ENCODE measurements around the gene ZBTB45.

The ZBTB45 gene

DNA sequence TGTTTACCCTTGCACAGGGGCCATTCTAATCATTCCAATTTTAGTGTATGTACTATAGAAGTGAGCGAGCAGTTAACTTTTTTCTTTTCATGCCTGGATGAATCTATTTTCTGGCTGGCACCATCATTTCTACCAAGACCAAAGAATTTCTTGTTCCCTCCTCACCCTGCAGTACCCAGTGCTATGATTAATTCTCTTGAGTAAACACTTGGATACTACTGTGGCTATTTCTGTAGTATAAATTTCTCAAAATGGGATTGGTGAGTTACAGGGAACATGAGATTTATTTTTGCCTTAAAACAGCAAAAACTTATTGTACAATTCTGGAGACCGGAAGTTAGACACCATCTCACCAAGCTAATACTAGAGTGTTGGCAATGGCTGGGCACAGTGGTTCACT is 35.8 kb downstream of the ZBTB45 start:
- no peak for DNase-seq (ENCODE audit: extremely low read depth, low read depth)
- TF ChIP-seq, protein P1, sequence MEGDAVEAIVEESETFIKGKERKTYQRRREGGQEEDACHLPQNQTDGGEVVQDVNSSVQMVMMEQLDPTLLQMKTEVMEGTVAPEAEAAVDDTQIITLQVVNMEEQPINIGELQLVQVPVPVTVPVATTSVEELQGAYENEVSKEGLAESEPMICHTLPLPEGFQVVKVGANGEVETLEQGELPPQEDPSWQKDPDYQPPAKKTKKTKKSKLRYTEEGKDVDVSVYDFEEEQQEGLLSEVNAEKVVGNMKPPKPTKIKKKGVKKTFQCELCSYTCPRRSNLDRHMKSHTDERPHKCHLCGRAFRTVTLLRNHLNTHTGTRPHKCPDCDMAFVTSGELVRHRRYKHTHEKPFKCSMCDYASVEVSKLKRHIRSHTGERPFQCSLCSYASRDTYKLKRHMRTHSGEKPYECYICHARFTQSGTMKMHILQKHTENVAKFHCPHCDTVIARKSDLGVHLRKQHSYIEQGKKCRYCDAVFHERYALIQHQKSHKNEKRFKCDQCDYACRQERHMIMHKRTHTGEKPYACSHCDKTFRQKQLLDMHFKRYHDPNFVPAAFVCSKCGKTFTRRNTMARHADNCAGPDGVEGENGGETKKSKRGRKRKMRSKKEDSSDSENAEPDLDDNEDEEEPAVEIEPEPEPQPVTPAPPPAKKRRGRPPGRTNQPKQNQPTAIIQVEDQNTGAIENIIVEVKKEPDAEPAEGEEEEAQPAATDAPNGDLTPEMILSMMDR (IDR thresholded peaks at IDR 0.05; ENCODE audit: low read depth, low read length) = no peak

DNA sequence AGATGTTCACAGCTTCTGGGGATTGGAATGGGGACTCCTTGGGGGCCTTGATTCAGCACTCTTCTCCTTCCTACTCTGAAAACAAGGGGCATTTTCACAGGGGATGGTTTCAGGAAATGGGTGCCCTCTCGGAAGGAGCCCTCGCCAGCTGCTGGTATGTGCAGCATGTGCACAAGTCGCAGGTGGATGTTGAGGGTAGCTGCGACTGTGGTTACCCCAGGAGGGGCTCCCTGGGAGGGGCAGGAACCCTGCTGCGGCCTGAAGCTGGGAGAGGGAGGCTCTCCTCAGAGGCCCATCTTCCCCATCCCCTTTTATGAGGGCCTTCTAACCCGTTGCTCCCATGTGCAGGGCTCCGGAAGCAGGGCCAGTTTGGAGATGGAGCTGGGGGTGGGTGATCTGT is 37.2 kb downstream of the ZBTB45 start:
- TF ChIP-seq, protein P1 (IDR thresholded peaks at IDR 0.05; ENCODE audit: low read depth, low read length) = no peak
- DNase-seq (ENCODE audit: extremely low read depth, low read depth) = no peak

DNA sequence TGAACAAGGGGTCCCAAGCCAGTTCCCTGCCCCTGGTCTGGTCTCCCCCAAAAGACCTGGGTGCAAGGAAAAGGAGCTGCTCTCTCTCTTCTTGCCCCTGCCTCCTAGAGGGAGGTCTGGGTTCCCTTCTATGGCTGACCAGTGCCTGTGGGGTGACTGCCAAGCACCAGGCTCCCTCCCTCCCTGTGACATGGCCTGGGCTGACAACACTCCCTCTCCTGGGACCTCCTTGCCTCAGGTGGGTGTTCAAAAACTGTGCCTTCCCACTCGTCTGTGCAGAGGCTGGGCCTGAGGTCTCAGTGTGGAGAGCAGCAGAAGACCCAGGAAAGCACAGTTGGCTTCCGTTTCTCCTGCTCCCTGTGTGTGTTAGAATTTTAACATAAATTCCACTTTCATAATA is 38.8 kb downstream of the ZBTB45 start:
- no peak for DNase-seq (ENCODE audit: extremely low read depth, low read depth)
- TF ChIP-seq, protein P1 (IDR thresholded peaks at IDR 0.05; ENCODE audit: low read depth, low read length) = no peak

DNA sequence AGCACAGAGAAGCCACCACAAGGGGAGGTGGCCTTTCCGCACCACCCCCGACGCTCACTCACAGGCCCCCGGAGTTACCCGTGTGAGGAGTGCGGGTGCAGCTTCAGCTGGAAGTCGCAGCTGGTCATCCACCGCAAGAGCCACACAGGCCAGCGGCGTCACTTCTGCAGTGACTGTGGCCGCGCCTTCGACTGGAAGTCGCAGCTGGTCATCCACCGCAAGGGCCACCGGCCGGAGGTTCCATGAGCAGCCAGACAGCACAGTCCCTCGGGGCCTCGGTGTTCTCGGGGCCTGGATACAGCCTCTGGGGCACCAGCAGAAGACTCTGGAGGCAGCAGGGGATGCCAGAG is 39.2 kb downstream of the ZBTB45 start:
- no peak for DNase-seq (ENCODE audit: extremely low read depth, low read depth)
- TF ChIP-seq, protein P1 (IDR thresholded peaks at IDR 0.05; ENCODE audit: low read depth, low read length) = no peak

DNA sequence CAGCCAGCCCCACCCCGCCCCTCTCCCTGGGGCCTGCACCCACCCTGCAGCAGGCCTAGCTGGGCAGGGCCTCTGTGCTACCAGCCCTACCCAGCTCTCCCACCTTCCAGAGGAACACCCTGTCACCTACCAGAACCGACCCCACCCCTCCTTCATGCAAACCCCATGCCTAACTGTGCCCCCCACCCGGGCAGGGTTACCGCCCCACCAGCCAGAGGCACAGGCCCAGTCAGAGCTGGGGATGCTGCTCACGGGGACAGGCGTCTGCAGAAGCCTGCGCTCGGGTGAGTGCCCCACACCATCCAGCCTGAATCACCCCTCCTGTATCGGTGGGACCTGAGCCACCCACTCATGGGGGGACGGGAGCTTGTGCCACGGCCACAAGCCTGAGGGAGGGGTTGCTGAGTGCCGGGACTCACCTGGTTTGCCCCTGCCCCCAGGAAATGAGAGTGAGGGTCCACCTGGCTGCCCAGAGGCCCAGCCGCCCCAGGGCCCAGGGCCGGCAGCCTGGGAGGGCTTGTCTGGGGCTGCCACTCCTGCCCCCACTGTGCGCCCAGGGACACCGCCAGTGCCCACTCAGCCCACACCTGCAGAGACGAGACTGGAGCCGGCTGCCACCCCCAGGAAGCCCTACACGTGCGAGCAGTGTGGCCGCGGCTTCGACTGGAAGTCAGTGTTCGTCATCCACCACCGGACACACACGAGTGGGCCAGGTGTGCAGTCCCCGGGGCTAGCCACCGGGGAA is 39.7 kb downstream of the ZBTB45 start:
- DNase-seq (ENCODE audit: extremely low read depth, low read depth) = no peak
- TF ChIP-seq, protein P1 (IDR thresholded peaks at IDR 0.05; ENCODE audit: low read depth, low read length) = no peak

DNA sequence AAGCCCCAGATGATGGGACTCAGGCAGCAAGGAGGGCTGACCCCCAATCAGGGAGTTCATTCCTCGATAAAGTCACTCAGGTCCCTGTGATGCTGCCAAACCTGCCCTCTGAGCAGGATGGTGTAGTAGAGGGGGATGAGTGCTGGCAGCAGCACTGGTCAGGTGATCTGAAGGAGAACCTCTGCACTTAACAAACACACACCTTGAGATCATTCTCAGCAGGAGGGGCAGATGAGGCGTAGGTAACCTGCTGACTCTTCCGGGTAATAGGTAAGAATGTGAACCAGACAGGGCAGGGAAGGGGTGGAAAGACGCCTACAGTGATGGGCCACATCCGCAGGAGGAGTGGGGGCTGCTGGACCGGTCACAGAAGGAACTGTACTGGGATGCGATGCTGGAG is 40.3 kb downstream of the ZBTB45 start:
- no peak for DNase-seq (ENCODE audit: extremely low read depth, low read depth)
- TF ChIP-seq, protein P1 (IDR thresholded peaks at IDR 0.05; ENCODE audit: low read depth, low read length) = no peak

DNA sequence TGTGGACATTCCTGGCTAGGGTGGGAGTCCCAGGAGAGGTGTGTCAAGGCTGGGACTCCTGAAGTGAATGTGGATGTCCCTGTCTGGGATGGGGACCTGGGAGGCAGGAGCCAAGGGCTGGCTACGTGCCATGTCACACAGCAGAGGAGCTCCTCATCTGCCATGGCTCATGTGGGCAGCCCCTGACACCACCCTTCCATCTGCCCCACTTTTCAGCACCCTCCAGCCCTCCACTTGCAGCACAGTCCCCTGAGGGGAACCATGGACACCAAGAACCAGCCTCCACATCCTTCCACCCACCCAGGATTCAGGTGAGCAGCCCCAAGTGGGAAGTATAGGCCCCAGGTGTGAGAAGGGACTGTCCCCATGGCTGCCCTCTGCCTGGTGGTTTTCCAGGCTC is 41.7 kb downstream of the ZBTB45 start:
- DNase-seq (ENCODE audit: extremely low read depth, low read depth) = no peak
- TF ChIP-seq, protein P1 (IDR thresholded peaks at IDR 0.05; ENCODE audit: low read depth, low read length) = no peak

All from AG09319 (cell line).